ENCODE results near the gene ABCD1.

DNA sequence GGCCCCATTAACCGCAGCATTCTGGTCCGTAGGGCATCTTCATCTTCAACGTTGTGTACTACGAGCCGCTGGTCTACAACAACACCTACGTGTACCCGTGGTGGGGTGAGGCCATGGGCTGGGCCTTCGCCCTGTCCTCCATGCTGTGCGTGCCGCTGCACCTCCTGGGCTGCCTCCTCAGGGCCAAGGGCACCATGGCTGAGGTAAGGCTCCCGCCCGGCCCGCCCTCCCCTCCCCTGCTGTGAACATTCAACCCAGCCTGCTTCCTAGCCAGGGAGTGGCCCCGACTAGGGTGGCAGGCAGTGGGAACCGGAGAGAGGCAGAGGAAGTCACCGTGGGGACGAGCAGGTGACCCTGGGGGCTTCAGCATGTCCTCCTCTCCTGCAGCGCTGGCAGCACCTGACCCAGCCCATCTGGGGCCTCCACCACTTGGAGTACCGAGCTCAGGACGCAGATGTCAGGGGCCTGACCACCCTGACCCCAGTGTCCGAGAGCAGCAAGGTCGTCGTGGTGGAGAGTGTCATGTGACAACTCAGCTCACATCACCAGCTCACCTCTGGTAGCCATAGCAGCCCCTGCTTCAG lies 29.9 kb upstream of the ABCD1 start:
- TF ChIP-seq, protein P1, sequence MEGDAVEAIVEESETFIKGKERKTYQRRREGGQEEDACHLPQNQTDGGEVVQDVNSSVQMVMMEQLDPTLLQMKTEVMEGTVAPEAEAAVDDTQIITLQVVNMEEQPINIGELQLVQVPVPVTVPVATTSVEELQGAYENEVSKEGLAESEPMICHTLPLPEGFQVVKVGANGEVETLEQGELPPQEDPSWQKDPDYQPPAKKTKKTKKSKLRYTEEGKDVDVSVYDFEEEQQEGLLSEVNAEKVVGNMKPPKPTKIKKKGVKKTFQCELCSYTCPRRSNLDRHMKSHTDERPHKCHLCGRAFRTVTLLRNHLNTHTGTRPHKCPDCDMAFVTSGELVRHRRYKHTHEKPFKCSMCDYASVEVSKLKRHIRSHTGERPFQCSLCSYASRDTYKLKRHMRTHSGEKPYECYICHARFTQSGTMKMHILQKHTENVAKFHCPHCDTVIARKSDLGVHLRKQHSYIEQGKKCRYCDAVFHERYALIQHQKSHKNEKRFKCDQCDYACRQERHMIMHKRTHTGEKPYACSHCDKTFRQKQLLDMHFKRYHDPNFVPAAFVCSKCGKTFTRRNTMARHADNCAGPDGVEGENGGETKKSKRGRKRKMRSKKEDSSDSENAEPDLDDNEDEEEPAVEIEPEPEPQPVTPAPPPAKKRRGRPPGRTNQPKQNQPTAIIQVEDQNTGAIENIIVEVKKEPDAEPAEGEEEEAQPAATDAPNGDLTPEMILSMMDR (IDR thresholded peaks at IDR 0.05), result no peak
- TF ChIP-seq POLR2A (IDR thresholded peaks at IDR 0.05), result no peak

Data from uterus (tissue), 2 donors.